Endothelial cell of umbilical vein (primary cell): ENCODE measurements around the gene SLC35E3. TPM values are rescaled to one million over a fixed set of nuclear protein-coding genes. Genes with fewer than 3 reads are reported as not detected.

ENCODE experiments used
- BruUV-seq: library from RNA; stranded (reverse); fragments of 400-500 nt; replicated peaks from 2 replicates; lab custom pipeline; 2021; lab: Mats Ljungman, UMichigan
- CTCF ChIA-PET: fragments of 300-600, 350-600 bp; sonication (Branson Sonifier 250); formaldehyde crosslinking; loops from one replicate; lab custom pipeline; 2021; ENCODE audit warnings: antibody characterized with exemption, inconsistent platforms; lab: Charles Lee
- POLR2A ChIA-PET: fragments of 300-600, 350-600 bp; sonication (Branson Sonifier 250); formaldehyde crosslinking; loops from one replicate; lab custom pipeline; 2021; ENCODE audit warnings: antibody characterized with exemption, inconsistent platforms; lab: Charles Lee
- DNase-seq: peaks from one replicate; pipeline ENCODE4 v3.0.0-alpha.2; 2011; ENCODE audit warnings: low read depth, low spot score
- FAIRE-seq: peaks from 2 replicates; lab custom pipeline; 2011; peaks lifted over from hg19 to GRCh38; lab: Jason Lieb, UNC
- H2AFZ ChIP-seq: 2 replicates; pipeline ENCODE4 v1.6.0; 2012; ENCODE audit warnings: low read depth, low read length, control low read depth, inconsistent platforms
- H3K27ac ChIP-seq: 2 replicates; pipeline ENCODE4 v1.5.1; 2011; ENCODE audit warnings: low read depth, mild to moderate bottlenecking, control low read depth, low read length, moderate library complexity; ENCODE audit not compliant: insufficient read depth
- H3K27me3 ChIP-seq, 2 experiments: 2 replicates each; pipeline versions ENCODE4 v1.6.0 to v1.6.1; 2011; ENCODE audit warnings: low read length in 2 of 2, mixed read lengths in 1 of 2; ENCODE audit not compliant: control insufficient read depth in 2 of 2, insufficient read depth in 2 of 2
- H3K36me3 ChIP-seq, 2 experiments: 2 replicates in 1 of 2; 3 replicates in 1 of 2; pipeline ENCODE4 v1.5.1; 2011; ENCODE audit warnings: low read length in 2 of 2, mild to moderate bottlenecking in 1 of 2, moderate library complexity in 1 of 2; ENCODE audit not compliant: control insufficient read depth in 2 of 2, insufficient read depth in 2 of 2; ENCODE audit errors: extremely low read depth in 1 of 2
- H3K4me1 ChIP-seq: 3 replicates; pipeline ENCODE4 v1.5.1; 2011; ENCODE audit warnings: mild to moderate bottlenecking, low read length; ENCODE audit not compliant: control insufficient read depth, insufficient read depth; ENCODE audit errors: extremely low read depth
- H3K4me2 ChIP-seq: 2 replicates; pipeline ENCODE4 v1.6.1; 2011; ENCODE audit warnings: low read length, control low read depth, mixed read lengths; ENCODE audit not compliant: insufficient read depth
- H3K4me3 ChIP-seq, 3 experiments: fragments of 200-600 bp in 1 of 3; sonication (generic), shearing (Covaris generic) in 1 of 3; replicated peaks in 1 of 3; 2 replicates each; pipeline ENCODE4 v1.5.1; 2011 to 2016; ENCODE audit warnings: control low read depth in 3 of 3, low read length in 3 of 3, mild to moderate bottlenecking in 2 of 3, inconsistent platforms in 1 of 3, low read depth in 1 of 3, moderate library complexity in 1 of 3; ENCODE audit not compliant: insufficient read depth in 1 of 3
- H3K79me2 ChIP-seq: 2 replicates; pipeline ENCODE4 v1.6.0; 2012; ENCODE audit warnings: low read length, inconsistent platforms; ENCODE audit not compliant: control insufficient read depth, insufficient read depth
- H3K9ac ChIP-seq: replicated peaks from 2 replicates; pipeline ENCODE3; 2011; ENCODE audit warnings: low read length, control low read depth; ENCODE audit not compliant: insufficient read depth; ENCODE audit errors: extremely low read depth
- H3K9me1 ChIP-seq: replicated peaks from 3 replicates; pipeline ENCODE4 v1.6.0; 2011; ENCODE audit warnings: mild to moderate bottlenecking, low read length; ENCODE audit not compliant: control insufficient read depth, insufficient read depth; ENCODE audit errors: extremely low read depth
- H3K9me3 ChIP-seq: replicated peaks from 2 replicates; pipeline ENCODE4 v1.5.1; 2012; ENCODE audit warnings: low read length, inconsistent platforms; ENCODE audit not compliant: control insufficient read depth, insufficient read depth
- H4K20me1 ChIP-seq: replicated peaks from 2 replicates; pipeline ENCODE3; 2011; ENCODE audit warnings: mild to moderate bottlenecking, low read length; ENCODE audit not compliant: control insufficient read depth, insufficient read depth; ENCODE audit errors: extremely low read depth
- CTCF ChIP-seq, 2 donors: IDR thresholded peaks; 1 replicate in 1 of 2; 2 replicates in 1 of 2; pipeline ENCODE4 v1.5.1; 2011; ENCODE audit warnings: low read length in 2 of 2, mild to moderate bottlenecking in 2 of 2, moderate library complexity in 2 of 2, control low read depth in 1 of 2, inconsistent platforms in 1 of 2, low read depth in 1 of 2; ENCODE audit not compliant: insufficient read depth in 1 of 2; ENCODE audit errors: extremely low read depth in 1 of 2
- EZH2 ChIP-seq: IDR thresholded peaks from 2 replicates; pipeline ENCODE4 v1.6.1; 2012; ENCODE audit warnings: borderline replicate concordance, low read depth, mild to moderate bottlenecking, moderate library complexity, low read length, inconsistent platforms; ENCODE audit not compliant: severe bottlenecking
- FOS ChIP-seq: IDR thresholded peaks from 2 replicates; pipeline ENCODE4 v1.6.1; 2011; ENCODE audit warnings: mild to moderate bottlenecking, low read length, moderate library complexity, borderline replicate concordance; ENCODE audit not compliant: insufficient read depth
- JUN ChIP-seq: IDR thresholded peaks from 2 replicates; pipeline ENCODE4 v1.6.1; 2011; ENCODE audit warnings: borderline replicate concordance, low read depth; ENCODE audit not compliant: insufficient read length, insufficient read depth
- MAX ChIP-seq: IDR thresholded peaks from 2 replicates; pipeline ENCODE4 v1.6.1; 2011; ENCODE audit not compliant: insufficient read depth, insufficient read length
- MYC ChIP-seq: IDR thresholded peaks from one replicate; pipeline ENCODE4 v1.6.1; 2011; ENCODE audit warnings: mild to moderate bottlenecking, low read depth, low read length
- dilution Hi-C: fragments of 300-500 bp; cut with MboI; formaldehyde crosslinking; loops from one replicate; pipeline ENCODE4 v1.15.0; 2019; ENCODE audit warnings: low sequenced_read_pairs; ENCODE audit not compliant: extremely low pct_ligation_motif_present
- intact Hi-C: fragments of 100-400 bp; cut with micrococcal nuclease; formaldehyde crosslinking; loops from one replicate; pipeline ENCODE4 v1.10.0; 2022
- polyA plus RNA-seq, 4 experiments: library from polyadenylated mRNA; depleted of rRNA in 3 of 4; stranded (reverse) in 3 of 4; unstranded in 1 of 4; fragments of >200 nt; gene quantifications; 2 replicates each; pipeline versions ENCODE4 v1.2.1 to v1.2.3, GENCODE V29; 2011 to 2012; ENCODE audit warnings: missing spikeins in 1 of 4
- total RNA-seq: library from RNA; stranded (reverse); gene quantifications from 2 replicates; pipeline ENCODE4 v1.2.3, GENCODE V29; 2021

Gene SLC35E3
- total and polyA plus RNA-seq, 2 donors (not counting 3 experiments of a cell fraction or from before 2014, with no cell fraction given), result 8.1 to 13.8 TPM

- no peak for FAIRE-seq
- BruUV-seq, result no TSS peak
- dilution Hi-C loops, result no loop called here
- DNase-seq, result no peak
- peak overlapping the region; percentile 86 for H3K4me2 ChIP-seq
- intact Hi-C loops, result no loop called here
- H4K20me1 ChIP-seq, result peaks cover 30% of the 10 kb centered on the region
- peaks cover 5 to 36% of the 10 kb centered on the region in 2 experiments for H3K36me3 ChIP-seq
- TF ChIP-seq JUN (no peak), MAX (no peak), CTCF (IDR thresholded peaks at IDR 0.05; ENCODE audit: extremely low read depth in 1 of 2, insufficient read depth in 1 of 2, low read depth in 1 of 2, low read length in 2 of 2) (no peak), MYC (no peak), FOS (no peak), EZH2 (no peak)
- no peaks in the 10 kb centered on the region for H3K27me3 ChIP-seq
- CTCF ChIA-PET, result interaction anchor here (2.6 kb wide), 1 partner anchor 17 kb away, joined by 11 read pairs; no protein-coding TSS in a partner anchor
- POLR2A ChIA-PET, result interaction anchor here (1.0 to 1.5 kb wide), 3 partner anchors 9 to 67 kb away, joined by 4 to 5 read pairs (median 4); no protein-coding TSS in a partner anchor
- no peaks in the 10 kb centered on the region for H3K9me3 ChIP-seq
- H2AFZ ChIP-seq, result no peak overlapping the region
- peaks cover 5% of the 10 kb centered on the region for H3K4me1 ChIP-seq
- no peak overlapping the region for H3K27ac ChIP-seq
- no peak overlapping the region for H3K9ac ChIP-seq
- peak overlapping the region in 1 of 3 experiments; percentile 84 for H3K4me3 ChIP-seq
- no peaks in the 10 kb centered on the region for H3K9me1 ChIP-seq
- peaks cover 90% of the 10 kb centered on the region for H3K79me2 ChIP-seq
These were observed 67.2 kb downstream of the SLC35E3 start for GRCh38 chr12:68813242-68813593.
